ENCODE data around the gene MAST4. TPM values are rescaled to one million over a fixed set of nuclear protein-coding genes. Genes with fewer than 3 reads are reported as not detected.

Gene MAST4
- total and polyA plus RNA-seq, 12 donors = 29.6 to 93.3 (median 76.6) TPM

GRCh38 chr5:66824476-66824875, 228.3 kb downstream of the MAST4 start:
- H3K27ac ChIP-seq = peak overlapping the region in 1 of 10 donors; percentile 56
- H3K4me1 ChIP-seq = peaks cover 0 to 32% (median 13%) of the 10 kb centered on the region in 9 donors
- no peaks in the 10 kb centered on the region for H3K9me3 ChIP-seq
- no peak overlapping the region for H3K4me3 ChIP-seq
- 78 to 90% methylated on average over 4 of the region's 4 CpGs for WGBS, 2 donors
- no peak for TF ChIP-seq CTCF (IDR thresholded peaks at IDR 0.05)
- no peak for DNase-seq
- peaks cover 0 to 9% (median 0%) of the 10 kb centered on the region in 7 donors for H3K27me3 ChIP-seq
- intact Hi-C loops (cut with DNase I) = no loop called here
- peak in 2 of 8 donors; percentile 16 to 21 for ATAC-seq
- H3K36me3 ChIP-seq = no peaks in the 10 kb centered on the region

- peak overlapping the region; percentile 2 to 80 (median 70) for H3K27ac ChIP-seq
- no peak for TF ChIP-seq CTCF (IDR thresholded peaks at IDR 0.05)
- DNase-seq = no peak
These were observed 230.1 kb downstream of the MAST4 start for GRCh38 chr5:66826263-66826662.

GRCh38 chr5:66826696-66827095, 230.5 kb downstream of the MAST4 start:
- WGBS, 2 donors = 36 to 40% methylated on average over 3 of the region's 3 CpGs
- Histone ChIP-seq H3K4me1 (peaks cover 0 to 53% (median 33%) of the 10 kb centered on the region in 9 donors), H3K4me3 (peak overlapping the region in 1 of 10 donors; percentile 2), H3K36me3 (no peaks in the 10 kb centered on the region), H3K27ac (peak overlapping the region; percentile 2 to 80 (median 70)), H3K9me3 (no peaks in the 10 kb centered on the region), H3K27me3 (peaks cover 0 to 9% (median 0%) of the 10 kb centered on the region in 7 donors)
- no peak for TF ChIP-seq CTCF (IDR thresholded peaks at IDR 0.05)
- DNase-seq = peak in 1 of 2 donors; percentile 26
- ATAC-seq = peak in 3 of 8 donors; percentile 41 to 54 (median 42)
- intact Hi-C loops (cut with DNase I) = loop anchor here in 2 of 10 donors (5.0 kb wide), 3 partner anchors 66 to 136 kb away; no protein-coding TSS in a partner anchor

More at GRCh38 chr5:66826263-66826662, 230.1 kb downstream of the MAST4 start:
- WGBS, 2 donors = 52 to 63% methylated on average over 7 of the region's 7 CpGs
- intact Hi-C loops (cut with DNase I) = loop anchor here in 2 of 10 donors (5.0 kb wide), 3 partner anchors 66 to 136 kb away; no protein-coding TSS in a partner anchor
- H3K27me3 ChIP-seq = peaks cover 0 to 9% (median 0%) of the 10 kb centered on the region in 7 donors
- no peak overlapping the region for H3K4me3 ChIP-seq
- no peaks in the 10 kb centered on the region for H3K9me3 ChIP-seq
- H3K36me3 ChIP-seq = no peaks in the 10 kb centered on the region
- peak in 2 of 8 donors; percentile 44 to 54 for ATAC-seq
- peaks cover 0 to 50% (median 29%) of the 10 kb centered on the region in 9 donors for H3K4me1 ChIP-seq

- no peaks in the 10 kb centered on the region for H3K9me3 ChIP-seq
- WGBS, 2 donors = 16 to 31% methylated on average over 5 of the region's 5 CpGs
- H3K27me3 ChIP-seq = peaks cover 0 to 9% (median 0%) of the 10 kb centered on the region in 7 donors
- TF ChIP-seq CTCF (IDR thresholded peaks at IDR 0.05) = no peak
- H3K27ac ChIP-seq = peak overlapping the region; percentile 29 to 80 (median 72)
- H3K4me3 ChIP-seq = peak overlapping the region; percentile 30 to 59 (median 55)
- DNase-seq (no peak), ATAC-seq (peak in 7 of 8 donors; percentile 20 to 68 (median 57))
- H3K36me3 ChIP-seq = no peaks in the 10 kb centered on the region
- intact Hi-C loops (cut with DNase I) = loop anchor here in 2 of 10 donors (5.0 kb wide), 3 partner anchors 64 to 134 kb away; no protein-coding TSS in a partner anchor
- H3K4me1 ChIP-seq = peaks cover 0 to 53% (median 27%) of the 10 kb centered on the region in 9 donors
These were observed 231.9 kb downstream of the MAST4 start for GRCh38 chr5:66828046-66828547.
